Keratinocyte (primary cell): Measurements from ENCODE around the gene DNAH10.

Experiments used
- CTCF ChIP-seq, 3 experiments: IDR thresholded peaks in 1 of 3; conservative IDR thresholded peaks in 1 of 3; optimal IDR thresholded peaks in 1 of 3; 2 replicates in 2 of 3; 3 replicates in 1 of 3; pipeline versions ENCODE3 to v1.5.1; 2011; ENCODE audit warnings: low read length in 3 of 3, mild to moderate bottlenecking in 3 of 3, moderate library complexity in 2 of 3, control low read depth in 1 of 3, inconsistent platforms in 1 of 3; ENCODE audit not compliant: insufficient read depth in 2 of 3; ENCODE audit errors: extremely low read depth in 1 of 3
- EZH2 ChIP-seq: IDR thresholded peaks from one replicate; pipeline ENCODE4 v1.6.1; 2012; ENCODE audit warnings: inconsistent platforms, mild to moderate bottlenecking, low read length, moderate library complexity

GRCh38 chr12:123967121-123967586 is 205.1 kb downstream of the DNAH10 start:
- TF ChIP-seq CTCF (optimal IDR thresholded peaks at IDR 0.05 in 1 of 3, IDR thresholded peaks at IDR 0.05 in 1 of 3, conservative IDR thresholded peaks at IDR 0.05 in 1 of 3; ENCODE audit: extremely low read depth in 1 of 3, insufficient read depth in 2 of 3, low read length in 3 of 3) (no peak), EZH2 (no peak)
